ENCODE measurements around the gene CHMP6. TPM values are rescaled to one million over a fixed set of nuclear protein-coding genes. Genes with fewer than 3 reads are reported as not detected.

The CHMP6 gene
- total RNA-seq, 2 experiments from 2014 or later: 7.9 to 23.8 TPM

DNA sequence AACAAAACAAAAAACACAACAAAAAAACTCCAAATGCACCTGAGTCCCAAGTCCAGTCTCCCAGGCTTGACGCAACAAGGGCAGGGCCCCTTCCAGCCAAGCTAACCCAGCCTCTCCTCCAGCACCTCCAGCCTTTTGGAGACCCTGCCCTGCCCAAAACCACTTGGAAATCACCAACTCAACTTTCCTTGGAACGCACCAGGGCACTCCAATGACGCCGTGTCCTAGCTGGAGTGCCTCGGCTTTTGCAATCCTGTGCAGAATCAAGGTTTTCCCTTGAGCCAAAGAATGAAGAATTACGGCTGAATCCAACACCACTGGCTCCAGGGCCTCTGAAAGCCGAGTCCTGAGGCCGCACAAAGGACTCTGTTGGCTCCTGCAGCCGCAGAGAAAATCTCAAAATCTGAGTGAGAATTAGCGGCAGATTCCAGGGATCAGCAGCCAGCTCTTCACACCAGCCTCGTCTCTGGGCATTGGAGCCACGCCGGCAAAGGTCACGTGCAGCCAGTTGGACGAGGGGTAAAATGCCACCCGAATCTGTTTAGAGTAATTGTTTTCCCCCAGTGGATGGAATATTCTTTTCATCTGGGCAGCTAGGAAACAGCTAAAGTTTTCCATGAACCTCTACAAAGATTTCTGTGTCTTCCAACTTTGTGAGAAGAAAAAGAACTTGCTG lies 33.6 kb downstream of the CHMP6 start:
- H2AFZ ChIP-seq (ENCODE audit: low read length): no peak overlapping the region
- no peaks in the 10 kb centered on the region for H3K9me2 ChIP-seq (ENCODE audit: insufficient read depth, low read length)
- no peak for TF ChIP-seq EZH2phosphoT487 (IDR thresholded peaks at IDR 0.05; ENCODE audit: borderline replicate concordance, low read depth, low read length)
- TF ChIP-seq, protein P1, sequence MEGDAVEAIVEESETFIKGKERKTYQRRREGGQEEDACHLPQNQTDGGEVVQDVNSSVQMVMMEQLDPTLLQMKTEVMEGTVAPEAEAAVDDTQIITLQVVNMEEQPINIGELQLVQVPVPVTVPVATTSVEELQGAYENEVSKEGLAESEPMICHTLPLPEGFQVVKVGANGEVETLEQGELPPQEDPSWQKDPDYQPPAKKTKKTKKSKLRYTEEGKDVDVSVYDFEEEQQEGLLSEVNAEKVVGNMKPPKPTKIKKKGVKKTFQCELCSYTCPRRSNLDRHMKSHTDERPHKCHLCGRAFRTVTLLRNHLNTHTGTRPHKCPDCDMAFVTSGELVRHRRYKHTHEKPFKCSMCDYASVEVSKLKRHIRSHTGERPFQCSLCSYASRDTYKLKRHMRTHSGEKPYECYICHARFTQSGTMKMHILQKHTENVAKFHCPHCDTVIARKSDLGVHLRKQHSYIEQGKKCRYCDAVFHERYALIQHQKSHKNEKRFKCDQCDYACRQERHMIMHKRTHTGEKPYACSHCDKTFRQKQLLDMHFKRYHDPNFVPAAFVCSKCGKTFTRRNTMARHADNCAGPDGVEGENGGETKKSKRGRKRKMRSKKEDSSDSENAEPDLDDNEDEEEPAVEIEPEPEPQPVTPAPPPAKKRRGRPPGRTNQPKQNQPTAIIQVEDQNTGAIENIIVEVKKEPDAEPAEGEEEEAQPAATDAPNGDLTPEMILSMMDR (conservative IDR thresholded peaks at IDR 0.05; ENCODE audit: low read length): no peak
- no peak overlapping the region for H3K4me3 ChIP-seq (ENCODE audit: low read depth, low read length, poor library complexity, severe bottlenecking)
- ChIA-PET CTCF (ENCODE audit: unreplicated experiment) (no interaction called here), POLR2A (no interaction called here)
- H3K4me2 ChIP-seq (ENCODE audit: low read length): no peak overlapping the region
- no peaks in the 10 kb centered on the region for H3K9me3 ChIP-seq (ENCODE audit: low read length)
- no TSS peak for BruUV-seq (replicated peaks)
- no peaks in the 10 kb centered on the region for H4K20me1 ChIP-seq (ENCODE audit: insufficient read depth, low read length)
- no peaks in the 10 kb centered on the region for H3K4me1 ChIP-seq (ENCODE audit: insufficient read depth, low read length, poor library complexity, severe bottlenecking)
- no peak for DNase-seq (ENCODE audit: low spot score)
- H3K27ac ChIP-seq (ENCODE audit: low read depth, low read length, poor library complexity, severe bottlenecking): no peak overlapping the region
- intact Hi-C loops (cut with micrococcal nuclease; ENCODE audit: unreplicated experiment): no loop called here
- H3K79me2 ChIP-seq (ENCODE audit: insufficient read depth, low read depth, low read length): no peaks in the 10 kb centered on the region
- no peaks in the 10 kb centered on the region for H3K36me3 ChIP-seq (ENCODE audit: insufficient read depth, low read length)

DNA sequence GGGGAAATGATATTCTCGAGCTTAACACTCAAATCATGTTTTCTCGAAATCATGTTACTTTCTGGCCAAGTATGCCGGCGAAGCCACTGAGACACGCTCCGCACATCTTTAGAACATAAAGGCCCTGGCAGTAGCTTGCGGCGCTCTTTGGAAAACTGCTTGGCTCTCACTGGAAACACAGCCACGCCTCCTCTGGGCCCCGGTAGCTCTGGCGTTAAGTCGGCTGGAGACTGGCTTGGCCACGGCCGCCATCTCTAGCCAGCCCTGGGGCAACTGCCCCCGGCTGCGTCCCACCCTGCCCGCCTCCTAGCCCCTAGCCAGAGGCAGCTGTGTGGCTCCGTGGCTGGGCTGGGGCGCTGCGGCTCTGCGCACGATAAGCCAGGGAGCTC lies 34.1 kb downstream of the CHMP6 start:
- intact Hi-C loops (cut with micrococcal nuclease; ENCODE audit: unreplicated experiment): no loop called here
- Histone ChIP-seq H3K79me2 (ENCODE audit: insufficient read depth, low read depth, low read length) (no peaks in the 10 kb centered on the region), H3K9me3 (ENCODE audit: low read length) (no peaks in the 10 kb centered on the region), H4K20me1 (ENCODE audit: insufficient read depth, low read length) (no peaks in the 10 kb centered on the region), H3K9me2 (ENCODE audit: insufficient read depth, low read length) (no peaks in the 10 kb centered on the region), H3K4me1 (ENCODE audit: insufficient read depth, low read length, poor library complexity, severe bottlenecking) (no peaks in the 10 kb centered on the region), H2AFZ (ENCODE audit: low read length) (no peak overlapping the region), H3K36me3 (ENCODE audit: insufficient read depth, low read length) (no peaks in the 10 kb centered on the region), H3K27ac (ENCODE audit: low read depth, low read length, poor library complexity, severe bottlenecking) (no peak overlapping the region), H3K4me3 (ENCODE audit: low read depth, low read length, poor library complexity, severe bottlenecking) (no peak overlapping the region), H3K4me2 (ENCODE audit: low read length) (no peak overlapping the region)
- BruUV-seq (replicated peaks): no TSS peak
- TF ChIP-seq, protein P1 (conservative IDR thresholded peaks at IDR 0.05; ENCODE audit: low read length): no peak
- no peak for TF ChIP-seq EZH2phosphoT487 (IDR thresholded peaks at IDR 0.05; ENCODE audit: borderline replicate concordance, low read depth, low read length)
- ChIA-PET CTCF (ENCODE audit: unreplicated experiment) (interaction anchor here (0.6 kb wide), 1 partner anchor 72 kb away, joined by 8 read pairs; no protein-coding TSS in a partner anchor), POLR2A (no interaction called here)
- no peak for DNase-seq (ENCODE audit: low spot score)

DNA sequence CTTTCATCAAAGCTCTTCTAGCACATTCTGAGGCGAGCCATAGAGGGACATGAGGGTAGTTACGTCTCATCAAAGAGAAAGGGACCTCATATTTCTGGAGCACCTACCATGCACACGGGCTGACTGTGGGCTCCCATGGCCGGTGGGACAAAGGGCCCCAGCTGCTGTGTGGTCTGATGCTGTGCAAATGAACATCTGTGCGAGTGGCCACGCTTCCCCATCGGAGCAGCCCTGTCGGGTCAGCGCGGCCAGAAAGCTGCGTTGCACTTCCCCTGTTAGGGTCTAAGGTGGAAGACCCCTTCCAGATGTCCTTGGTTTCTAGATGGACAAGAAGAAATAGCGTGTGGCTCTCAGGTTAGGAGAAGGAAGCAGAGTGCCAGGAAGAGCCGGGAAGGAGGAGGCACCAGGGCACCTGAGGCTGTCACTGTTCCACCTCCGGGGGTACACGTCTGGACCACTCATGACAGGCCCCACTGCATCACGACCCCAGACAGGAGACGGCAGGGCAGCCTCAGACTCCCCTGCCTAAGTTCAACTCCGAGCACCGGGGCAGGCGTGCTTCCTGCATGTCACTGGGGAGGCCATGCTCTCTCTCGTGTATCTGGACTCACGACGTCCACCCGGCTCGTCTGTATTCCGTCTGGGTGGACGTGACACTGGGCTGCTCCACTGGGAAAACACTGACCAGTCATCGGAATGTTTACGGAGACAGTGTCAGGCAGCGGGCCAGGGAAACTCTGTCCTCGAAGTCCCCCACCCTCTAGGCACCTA lies 34.8 kb downstream of the CHMP6 start:
- ChIA-PET CTCF (ENCODE audit: unreplicated experiment) (interaction anchor here (0.6 kb wide), 1 partner anchor 71 kb away, joined by 8 read pairs; no protein-coding TSS in a partner anchor), POLR2A (no interaction called here)
- Histone ChIP-seq H3K4me3 (ENCODE audit: low read depth, low read length, poor library complexity, severe bottlenecking) (no peak overlapping the region), H2AFZ (ENCODE audit: low read length) (no peak overlapping the region), H3K27ac (ENCODE audit: low read depth, low read length, poor library complexity, severe bottlenecking) (no peak overlapping the region), H3K4me2 (ENCODE audit: low read length) (no peak overlapping the region), H3K9me3 (ENCODE audit: low read length) (no peaks in the 10 kb centered on the region), H3K36me3 (ENCODE audit: insufficient read depth, low read length) (no peaks in the 10 kb centered on the region), H4K20me1 (ENCODE audit: insufficient read depth, low read length) (no peaks in the 10 kb centered on the region), H3K4me1 (ENCODE audit: insufficient read depth, low read length, poor library complexity, severe bottlenecking) (no peaks in the 10 kb centered on the region), H3K79me2 (ENCODE audit: insufficient read depth, low read depth, low read length) (no peaks in the 10 kb centered on the region), H3K9me2 (ENCODE audit: insufficient read depth, low read length) (no peaks in the 10 kb centered on the region)
- DNase-seq (ENCODE audit: low spot score): no peak
- intact Hi-C loops (cut with micrococcal nuclease; ENCODE audit: unreplicated experiment): no loop called here
- no peak for TF ChIP-seq EZH2phosphoT487 (IDR thresholded peaks at IDR 0.05; ENCODE audit: borderline replicate concordance, low read depth, low read length)
- TF ChIP-seq, protein P1 (conservative IDR thresholded peaks at IDR 0.05; ENCODE audit: low read length): no peak
- no TSS peak for BruUV-seq (replicated peaks)

Data from OCI-LY7 (cell line).